GM21528 (cell line): ENCODE measurements around the gene SELENOV.

Experiments used
- ATAC-seq: cut with Tn5 transposase; IDR thresholded peaks from one replicate; pipeline ENCODE4 v1.9.1; 2021; ENCODE audit warnings: mild to moderate bottlenecking, moderate library complexity; ENCODE audit not compliant: unreplicated experiment, low FRiP score

The SELENOV gene

GRCh38 chr19:39553082-39553652 lies 38.2 kb downstream of the SELENOV start:
- no peak for ATAC-seq

GRCh38 chr19:39554701-39555311 lies 39.9 kb downstream of the SELENOV start:
- ATAC-seq = no peak

- no peak for ATAC-seq
These were observed 40.9 kb downstream of the SELENOV start for GRCh38 chr19:39555883-39556282.

- no peak for ATAC-seq
These were observed 43.1 kb downstream of the SELENOV start for GRCh38 chr19:39557811-39558623.

- no peak for ATAC-seq
These were observed 43.7 kb downstream of the SELENOV start for GRCh38 chr19:39558624-39559117.

- no peak for ATAC-seq
These were observed 48.5 kb downstream of the SELENOV start for GRCh38 chr19:39563408-39563807.

GRCh38 chr19:39566064-39566463 lies 51.1 kb downstream of the SELENOV start:
- ATAC-seq = no peak

GRCh38 chr19:39568604-39569003 lies 53.7 kb downstream of the SELENOV start:
- no peak for ATAC-seq
